Heart right ventricle (tissue), 16 donors: ENCODE results near the gene ASPSCR1. TPM values are rescaled to one million over a fixed set of nuclear protein-coding genes. Genes with fewer than 3 reads are reported as not detected.

Experiments
- ATAC-seq, 8 donors: fragments of 200-7000 bp; cut with Tn5 transposase; one replicate each; pipeline ENCODE4 v1.9.1; 2020; ENCODE audit warnings: mild to moderate bottlenecking in 8 of 8, moderate library complexity in 8 of 8, moderate number of reproducible peaks in 1 of 8
- DNase-seq, 2 donors: peaks; one replicate each; pipeline ENCODE4 v3.0.0-alpha.2; 2020
- H3K27ac ChIP-seq, 10 donors: fragments of 200-600 bp; sonication (generic) in 2 of 10; one replicate each; pipeline versions ENCODE4 v1.5.0 to v1.8.0; 2020 to 2022; ENCODE audit warnings: mild to moderate bottlenecking in 3 of 10
- H3K27me3 ChIP-seq, 7 donors: fragments of 200-600 bp; one replicate each; pipeline ENCODE4 v1.8.0; 2021 to 2022; ENCODE audit warnings: mild to moderate bottlenecking in 2 of 7
- H3K36me3 ChIP-seq, 9 donors: fragments of 200-600 bp; sonication (generic) in 1 of 9; one replicate each; pipeline versions ENCODE4 v1.5.0 to v1.8.0; 2020 to 2022; ENCODE audit warnings: mild to moderate bottlenecking in 2 of 9
- H3K4me1 ChIP-seq, 9 donors: fragments of 200-600 bp; sonication (generic) in 1 of 9; one replicate each; pipeline versions ENCODE4 v1.5.0 to v1.8.0; 2020 to 2022; ENCODE audit warnings: mild to moderate bottlenecking in 4 of 9
- H3K4me3 ChIP-seq, 10 donors: fragments of 200-600 bp; sonication (generic) in 2 of 10; one replicate each; pipeline versions ENCODE4 v1.5.0 to v1.8.0; 2020 to 2022; ENCODE audit warnings: mild to moderate bottlenecking in 7 of 10, moderate library complexity in 2 of 10
- H3K9me3 ChIP-seq, 11 donors: fragments of 200-600 bp in 10 of 11; sonication (generic) in 2 of 11; one replicate each; pipeline versions ENCODE4 v1.5.0 to v1.8.0; 2013 to 2022; ENCODE audit warnings: mild to moderate bottlenecking in 2 of 11, control low read depth in 1 of 11, moderate library complexity in 1 of 11
- CTCF ChIP-seq, 9 donors: fragments of 200-600 bp; sonication (generic) in 2 of 9; IDR thresholded peaks; one replicate each; pipeline versions ENCODE4 v1.5.0 to v1.8.0; 2021 to 2022; ENCODE audit warnings: antibody characterized with exemption in 9 of 9, mild to moderate bottlenecking in 5 of 9, moderate library complexity in 1 of 9
- WGBS, 2 donors: extraction: QIAGEN DNeasy Blood & Tissue Kit; methylation state at CpG; one replicate each; pipeline ENCODE4 v1.1.7; 2013; ENCODE audit warnings: inconsistent platforms in 1 of 2; 5-methylcytosine and 5-hydroxymethylcytosine counted together
- intact Hi-C, 10 donors: fragments of 100-400 bp; cut with DNase I; formaldehyde crosslinking; loops; one replicate each; pipeline versions ENCODE4 v1.11.1 to v1.14.2; 2022
- polyA plus RNA-seq, 2 donors: library from polyadenylated mRNA; stranded (reverse); fragments of 200-250 nt; gene quantifications; one replicate each; pipeline ENCODE4 v1.2.3, GENCODE V29; 2013
- total RNA-seq, 10 donors: library from RNA; stranded (reverse); fragmentation: NEBNext Ultra II Directional in 3 of 10; extraction: Animal tissue kit (Norgen Biotek cat#: 25700) in 3 of 10; gene quantifications; one replicate each; pipeline versions ENCODE4 v1.2.1 to v1.2.4, GENCODE V29; 2021 to 2023
- donor health status: Arrhythmogenic right ventricular cardiomyopathy.
- donor health status: ischemic (EF 13 %, LVEDD 7.1; RV severe dilation, severe dysfunction).
- donor health status: healthy with polysubstance abuse.
- donor health status: DM: no; HTN: yes; CAD: no.
- donor health status: DM: no; HTN: no; CAD: no.
- donor health status: ischemic (EF 25% LVEDD 6.9; RV normal size, moderate dysfunction).
- donor health status: ischemic (EF 25% LVEDD 5.7; RV mildly dilated, moderate dysfunction).
- donor health status: healthy.
- donor health status: DM: yes; HTN: yes; CAD: no.
- donor health status: Ischemic cardiomyopathy.
- donor health status: ischemic (EF 35%, LVEDD 5.7; RV mildly dilated, moderate dysfunction).
- donor health status: nonischemic (EF 11% LVEDD 7.7; RV severe dilation, severe dysfunction).
- donor health status: DM: yes; HTN: yes; CAD: no.
- donor health status: PGD.
- donor health status: ischemic (EF 29% LVEDD 5.4; RV normal size, mild dysfunction).
- donor health status: nonischemic (EF 23%, LVEDD 6.1; RV moderate dilation, normal function).

Gene ASPSCR1
- total and polyA plus RNA-seq, 12 donors = 19.9 to 115 (median 25.1) TPM

- Histone ChIP-seq H3K4me1 (peaks cover 4 to 18% (median 12%) of the 10 kb centered on the region in 9 donors), H3K9me3 (no peaks in the 10 kb centered on the region), H3K36me3 (peaks cover 0 to 36% (median 13%) of the 10 kb centered on the region in 9 donors), H3K4me3 (no peak overlapping the region), H3K27ac (no peak overlapping the region), H3K27me3 (no peaks in the 10 kb centered on the region)
- DNase-seq (no peak), ATAC-seq (no peak)
- no peak for TF ChIP-seq CTCF (IDR thresholded peaks at IDR 0.05)
- WGBS, 2 donors = 83% methylated on average over 14 of the region's 14 CpGs
- intact Hi-C loops = loop anchor here in 1 of 10 donors (10.0 kb wide), 1 partner anchor 59 kb away; no protein-coding TSS in a partner anchor
These were observed 68.6 kb downstream of the ASPSCR1 start for GRCh38 chr17:82045936-82046484.

- peaks cover 0 to 36% (median 13%) of the 10 kb centered on the region in 9 donors for H3K36me3 ChIP-seq
- WGBS, 2 donors = 92 to 93% methylated on average over 21 of the region's 21 CpGs
- peak in 1 of 2 donors; percentile 7 for DNase-seq
- H3K27ac ChIP-seq = no peak overlapping the region
- intact Hi-C loops = loop anchor here in 1 of 10 donors (10.0 kb wide), 1 partner anchor 58 kb away; no protein-coding TSS in a partner anchor
- H3K27me3 ChIP-seq = no peaks in the 10 kb centered on the region
- no peak overlapping the region for H3K4me3 ChIP-seq
- peaks cover 4 to 20% (median 13%) of the 10 kb centered on the region in 9 donors for H3K4me1 ChIP-seq
- no peaks in the 10 kb centered on the region for H3K9me3 ChIP-seq
- ATAC-seq = no peak
- no peak for TF ChIP-seq CTCF (IDR thresholded peaks at IDR 0.05)
These were observed 69.5 kb downstream of the ASPSCR1 start for GRCh38 chr17:82046903-82047302.

GRCh38 chr17:82047379-82047778 lies 70.0 kb downstream of the ASPSCR1 start:
- Histone ChIP-seq H3K4me3 (no peak overlapping the region), H3K27me3 (no peaks in the 10 kb centered on the region), H3K27ac (no peak overlapping the region), H3K36me3 (peaks cover 0 to 36% (median 13%) of the 10 kb centered on the region in 9 donors), H3K9me3 (no peaks in the 10 kb centered on the region), H3K4me1 (peaks cover 5 to 23% (median 15%) of the 10 kb centered on the region in 9 donors)
- 89 to 95% methylated on average over 24 of the region's 24 CpGs for WGBS, 2 donors
- intact Hi-C loops = loop anchor here in 1 of 10 donors (10.0 kb wide), 1 partner anchor 57 kb away; no protein-coding TSS in a partner anchor
- ATAC-seq = no peak
- no peak for TF ChIP-seq CTCF (IDR thresholded peaks at IDR 0.05)
- DNase-seq = peak in 1 of 2 donors; percentile 6

- ATAC-seq = no peak
- Histone ChIP-seq H3K4me3 (no peak overlapping the region), H3K27me3 (no peaks in the 10 kb centered on the region), H3K9me3 (no peaks in the 10 kb centered on the region), H3K36me3 (peaks cover 0 to 36% (median 13%) of the 10 kb centered on the region in 9 donors), H3K4me1 (peaks cover 10 to 29% (median 22%) of the 10 kb centered on the region in 9 donors), H3K27ac (no peak overlapping the region)
- no peak for TF ChIP-seq CTCF (IDR thresholded peaks at IDR 0.05)
- 92 to 93% methylated on average over 25 of the region's 25 CpGs for whole genome bisulfite sequencing, 2 donors
- no peak for DNase-seq
- intact Hi-C loops = loop anchor here in 1 of 10 donors (10.0 kb wide), 1 partner anchor 57 kb away; no protein-coding TSS in a partner anchor
These were observed 70.6 kb downstream of the ASPSCR1 start for GRCh38 chr17:82047914-82048570.
